Heart right ventricle (tissue), 16 donors: ENCODE measurements around the gene ZNF71. TPM values are rescaled to one million over a fixed set of nuclear protein-coding genes. Genes with fewer than 3 reads are reported as not detected.

ENCODE experiments used
- ATAC-seq, 8 donors: fragments of 200-7000 bp; cut with Tn5 transposase; one replicate each; pipeline ENCODE4 v1.9.1; 2020; ENCODE audit warnings: mild to moderate bottlenecking in 8 of 8, moderate library complexity in 8 of 8, moderate number of reproducible peaks in 1 of 8
- DNase-seq, 2 donors: peaks; one replicate each; pipeline ENCODE4 v3.0.0-alpha.2; 2020
- H3K27ac ChIP-seq, 10 donors: fragments of 200-600 bp; sonication (generic) in 2 of 10; one replicate each; pipeline versions ENCODE4 v1.5.0 to v1.8.0; 2020 to 2022; ENCODE audit warnings: mild to moderate bottlenecking in 3 of 10
- H3K27me3 ChIP-seq, 7 donors: fragments of 200-600 bp; one replicate each; pipeline ENCODE4 v1.8.0; 2021 to 2022; ENCODE audit warnings: mild to moderate bottlenecking in 2 of 7
- H3K36me3 ChIP-seq, 9 donors: fragments of 200-600 bp; sonication (generic) in 1 of 9; one replicate each; pipeline versions ENCODE4 v1.5.0 to v1.8.0; 2020 to 2022; ENCODE audit warnings: mild to moderate bottlenecking in 2 of 9
- H3K4me1 ChIP-seq, 9 donors: fragments of 200-600 bp; sonication (generic) in 1 of 9; one replicate each; pipeline versions ENCODE4 v1.5.0 to v1.8.0; 2020 to 2022; ENCODE audit warnings: mild to moderate bottlenecking in 4 of 9
- H3K4me3 ChIP-seq, 10 donors: fragments of 200-600 bp; sonication (generic) in 2 of 10; one replicate each; pipeline versions ENCODE4 v1.5.0 to v1.8.0; 2020 to 2022; ENCODE audit warnings: mild to moderate bottlenecking in 7 of 10, moderate library complexity in 2 of 10
- H3K9me3 ChIP-seq, 11 donors: fragments of 200-600 bp in 10 of 11; sonication (generic) in 2 of 11; one replicate each; pipeline versions ENCODE4 v1.5.0 to v1.8.0; 2013 to 2022; ENCODE audit warnings: mild to moderate bottlenecking in 2 of 11, control low read depth in 1 of 11, moderate library complexity in 1 of 11
- WGBS, 2 donors: extraction: QIAGEN DNeasy Blood & Tissue Kit; methylation state at CpG; one replicate each; pipeline ENCODE4 v1.1.7; 2013; ENCODE audit warnings: inconsistent platforms in 1 of 2; 5-methylcytosine and 5-hydroxymethylcytosine counted together
- intact Hi-C, 10 donors: fragments of 100-400 bp; cut with DNase I; formaldehyde crosslinking; loops; one replicate each; pipeline versions ENCODE4 v1.11.1 to v1.14.2; 2022
- polyA plus RNA-seq, 2 donors: library from polyadenylated mRNA; stranded (reverse); fragments of 200-250 nt; gene quantifications; one replicate each; pipeline ENCODE4 v1.2.3, GENCODE V29; 2013
- total RNA-seq, 10 donors: library from RNA; stranded (reverse); fragmentation: NEBNext Ultra II Directional in 3 of 10; extraction: Animal tissue kit (Norgen Biotek cat#: 25700) in 3 of 10; gene quantifications; one replicate each; pipeline versions ENCODE4 v1.2.1 to v1.2.4, GENCODE V29; 2021 to 2023
- TF ChIP-seq, protein P1 (sequence below), 9 donors: fragments of 200-600 bp; sonication (generic) in 2 of 9; IDR thresholded peaks; one replicate each; pipeline versions ENCODE4 v1.5.0 to v1.8.0; 2021 to 2022; ENCODE audit warnings: antibody characterized with exemption in 9 of 9, mild to moderate bottlenecking in 5 of 9, moderate library complexity in 1 of 9
- donor health status: Arrhythmogenic right ventricular cardiomyopathy.
- donor health status: ischemic (EF 13 %, LVEDD 7.1; RV severe dilation, severe dysfunction).
- donor health status: healthy with polysubstance abuse.
- donor health status: DM: no; HTN: yes; CAD: no.
- donor health status: DM: no; HTN: no; CAD: no.
- donor health status: ischemic (EF 25% LVEDD 6.9; RV normal size, moderate dysfunction).
- donor health status: ischemic (EF 25% LVEDD 5.7; RV mildly dilated, moderate dysfunction).
- donor health status: healthy.
- donor health status: DM: yes; HTN: yes; CAD: no.
- donor health status: Ischemic cardiomyopathy.
- donor health status: ischemic (EF 35%, LVEDD 5.7; RV mildly dilated, moderate dysfunction).
- donor health status: nonischemic (EF 11% LVEDD 7.7; RV severe dilation, severe dysfunction).
- donor health status: DM: yes; HTN: yes; CAD: no.
- donor health status: PGD.
- donor health status: ischemic (EF 29% LVEDD 5.4; RV normal size, mild dysfunction).
- donor health status: nonischemic (EF 23%, LVEDD 6.1; RV moderate dilation, normal function).

The ZNF71 gene
- total and polyA plus RNA-seq, 12 donors: 2.9 to 7.2 (median 6.1) TPM

DNA sequence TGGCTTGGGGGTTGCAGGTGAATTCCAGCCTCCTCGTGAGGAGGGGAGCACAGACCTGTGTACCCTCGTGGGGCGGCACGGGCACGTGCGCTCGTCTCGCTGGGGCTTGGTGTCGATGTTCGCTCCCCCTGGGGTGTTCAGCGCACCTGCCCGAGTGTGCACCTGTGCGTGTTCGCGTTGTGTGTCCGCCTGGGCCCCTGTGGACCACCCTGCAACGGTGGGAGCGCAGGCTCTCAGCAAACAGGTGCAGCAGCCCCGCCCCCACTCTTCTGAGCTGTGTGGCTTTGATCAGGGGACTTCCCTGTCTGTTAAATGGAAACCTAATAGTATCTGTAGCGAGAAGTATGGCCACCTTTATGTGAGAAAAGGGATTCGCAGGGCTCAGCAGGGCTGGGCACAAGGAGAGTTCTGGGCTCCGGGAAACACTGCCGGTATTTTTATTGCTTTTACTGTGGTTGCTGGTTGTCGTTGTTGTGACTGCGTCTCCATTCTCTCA is 48.4 kb downstream of the ZNF71 start:
- no peaks in the 10 kb centered on the region for H3K36me3 ChIP-seq
- peaks cover 5 to 30% (median 24%) of the 10 kb centered on the region in 7 donors for H3K27me3 ChIP-seq
- peaks cover 0 to 50% (median 0%) of the 10 kb centered on the region in 11 donors for H3K9me3 ChIP-seq
- TF ChIP-seq, protein P1, sequence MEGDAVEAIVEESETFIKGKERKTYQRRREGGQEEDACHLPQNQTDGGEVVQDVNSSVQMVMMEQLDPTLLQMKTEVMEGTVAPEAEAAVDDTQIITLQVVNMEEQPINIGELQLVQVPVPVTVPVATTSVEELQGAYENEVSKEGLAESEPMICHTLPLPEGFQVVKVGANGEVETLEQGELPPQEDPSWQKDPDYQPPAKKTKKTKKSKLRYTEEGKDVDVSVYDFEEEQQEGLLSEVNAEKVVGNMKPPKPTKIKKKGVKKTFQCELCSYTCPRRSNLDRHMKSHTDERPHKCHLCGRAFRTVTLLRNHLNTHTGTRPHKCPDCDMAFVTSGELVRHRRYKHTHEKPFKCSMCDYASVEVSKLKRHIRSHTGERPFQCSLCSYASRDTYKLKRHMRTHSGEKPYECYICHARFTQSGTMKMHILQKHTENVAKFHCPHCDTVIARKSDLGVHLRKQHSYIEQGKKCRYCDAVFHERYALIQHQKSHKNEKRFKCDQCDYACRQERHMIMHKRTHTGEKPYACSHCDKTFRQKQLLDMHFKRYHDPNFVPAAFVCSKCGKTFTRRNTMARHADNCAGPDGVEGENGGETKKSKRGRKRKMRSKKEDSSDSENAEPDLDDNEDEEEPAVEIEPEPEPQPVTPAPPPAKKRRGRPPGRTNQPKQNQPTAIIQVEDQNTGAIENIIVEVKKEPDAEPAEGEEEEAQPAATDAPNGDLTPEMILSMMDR (IDR thresholded peaks at IDR 0.05): no peak
- intact Hi-C loops: no loop called here
- ATAC-seq (peak in 1 of 8 donors; percentile 13), DNase-seq (no peak)
- no peak overlapping the region for H3K4me3 ChIP-seq
- H3K4me1 ChIP-seq: no peaks in the 10 kb centered on the region
- 11 to 17% methylated on average over 25 of the region's 25 CpGs for WGBS, 2 donors
- no peak overlapping the region for H3K27ac ChIP-seq

DNA sequence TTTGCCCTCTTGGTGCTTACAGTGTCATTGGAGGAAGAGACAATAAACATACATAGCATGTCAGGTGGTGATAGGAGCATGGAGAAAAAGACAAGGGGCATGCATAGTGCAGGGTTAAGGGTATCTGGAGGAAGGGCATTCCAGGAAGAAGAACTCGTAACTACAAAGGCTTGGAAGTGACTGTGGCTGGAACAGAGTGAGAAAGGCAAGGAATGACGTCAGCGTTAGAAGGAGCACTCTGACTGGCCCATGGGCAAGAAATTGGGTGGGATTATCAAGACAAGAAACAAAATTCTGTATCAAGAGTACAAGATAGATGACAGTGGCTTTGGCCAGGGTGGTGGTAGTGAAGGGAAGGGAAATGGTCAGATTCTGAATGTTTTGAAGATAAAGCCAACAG is 59.0 kb downstream of the ZNF71 start:
- no peak overlapping the region for H3K27ac ChIP-seq
- intact Hi-C loops: no loop called here
- 72 to 74% methylated on average over 3 of the region's 3 CpGs for WGBS, 2 donors
- no peaks in the 10 kb centered on the region for H3K36me3 ChIP-seq
- H3K4me3 ChIP-seq: no peak overlapping the region
- DNase-seq: no peak
- H3K4me1 ChIP-seq: no peaks in the 10 kb centered on the region
- H3K27me3 ChIP-seq: no peaks in the 10 kb centered on the region
- TF ChIP-seq, protein P1 (IDR thresholded peaks at IDR 0.05): no peak
- peaks cover 0 to 70% (median 0%) of the 10 kb centered on the region in 11 donors for H3K9me3 ChIP-seq
- ATAC-seq: no peak

- peak overlapping the region in 7 of 10 donors; percentile 12 to 43 (median 31) for H3K4me3 ChIP-seq
- no peak overlapping the region for H3K27ac ChIP-seq
- H3K36me3 ChIP-seq: peaks cover 0 to 33% (median 14%) of the 10 kb centered on the region in 9 donors
- no peaks in the 10 kb centered on the region for H3K27me3 ChIP-seq
- WGBS, 2 donors: 11 to 15% methylated on average over 32 of the region's 32 CpGs
- DNase-seq (peak; percentile 27 to 62), ATAC-seq (peak; percentile 23 to 86 (median 68))
- H3K9me3 ChIP-seq: peaks cover 0 to 68% (median 0%) of the 10 kb centered on the region in 11 donors
- intact Hi-C loops: loop anchor here in 1 of 10 donors (2.0 kb wide), 1 partner anchor 58 kb away; no protein-coding TSS in a partner anchor
- TF ChIP-seq, protein P1 (IDR thresholded peaks at IDR 0.05): peak in 8 of 9 donors; percentile 32 to 59 (median 50)
- peaks cover 0 to 7% (median 5%) of the 10 kb centered on the region in 9 donors for H3K4me1 ChIP-seq
Observed at GRCh38 chr19:56660381-56661107, 65.4 kb downstream of the ZNF71 start.

GRCh38 chr19:56661248-56661647 is 66.1 kb downstream of the ZNF71 start:
- no peak for ATAC-seq
- Histone ChIP-seq H3K9me3 (peaks cover 0 to 64% (median 0%) of the 10 kb centered on the region in 11 donors), H3K27ac (no peak overlapping the region), H3K4me3 (no peak overlapping the region), H3K36me3 (peaks cover 0 to 33% (median 14%) of the 10 kb centered on the region in 9 donors), H3K27me3 (no peaks in the 10 kb centered on the region), H3K4me1 (peaks cover 0 to 7% (median 5%) of the 10 kb centered on the region in 9 donors)
- intact Hi-C loops: loop anchor here in 1 of 10 donors (2.0 kb wide), 1 partner anchor 58 kb away; no protein-coding TSS in a partner anchor
- 92% methylated on average over 3 of the region's 3 CpGs for WGBS, 2 donors
- DNase-seq: no peak
- TF ChIP-seq, protein P1 (IDR thresholded peaks at IDR 0.05): no peak
